ENCODE data around the gene GATAD2B.

DNA sequence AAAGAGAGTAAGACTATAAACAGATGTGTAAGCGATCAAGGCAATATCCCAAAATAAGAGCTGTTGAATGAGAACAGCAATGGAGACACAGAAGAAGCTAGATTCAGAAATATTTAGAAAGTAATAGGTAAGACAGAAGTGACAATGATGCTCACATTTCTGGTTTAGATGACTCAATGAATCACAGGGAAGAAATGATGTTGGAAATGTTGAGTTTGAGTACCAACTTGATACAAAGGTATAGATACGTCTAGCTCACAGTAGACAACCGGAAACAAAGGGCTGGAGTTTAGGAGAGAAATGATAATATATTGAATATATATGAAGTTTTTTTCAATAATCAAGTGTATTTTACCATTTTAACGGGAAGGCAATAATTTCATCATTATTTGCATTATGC is 6.5 kb downstream of the GATAD2B start:
- TF ChIP-seq GATA2 (IDR thresholded peaks at IDR 0.05; ENCODE audit: low read depth, low read length) = no peak
- no peak for TF ChIP-seq GATA3 (IDR thresholded peaks at IDR 0.05; ENCODE audit: low read depth, low read length)
